ENCODE data around the gene FOXN3.

Gene FOXN3

GRCh38 chr14:89357655-89358297, 59.3 kb downstream of the FOXN3 start:
- DNase-seq, result peak; percentile 68

- DNase-seq, result no peak
Observed at GRCh38 chr14:89356927-89357326, 60.1 kb downstream of the FOXN3 start.

GRCh38 chr14:89356496-89356895, 60.5 kb downstream of the FOXN3 start:
- no peak for DNase-seq

GRCh38 chr14:89353766-89354113, 63.3 kb downstream of the FOXN3 start:
- DNase-seq, result no peak

- DNase-seq, result no peak
Observed at GRCh38 chr14:89352976-89353765, 63.9 kb downstream of the FOXN3 start.

- peak; percentile 79 for DNase-seq
Observed at GRCh38 chr14:89351516-89352404, 65.3 kb downstream of the FOXN3 start.

- no peak for DNase-seq
Observed at GRCh38 chr14:89351221-89351515, 65.9 kb downstream of the FOXN3 start.

GRCh38 chr14:89350152-89350551, 66.9 kb downstream of the FOXN3 start:
- no peak for DNase-seq

GRCh38 chr14:89349171-89350008, 67.6 kb downstream of the FOXN3 start:
- DNase-seq, result no peak

- DNase-seq, result no peak
Observed at GRCh38 chr14:89348722-89349121, 68.3 kb downstream of the FOXN3 start.

- DNase-seq, result no peak
Observed at GRCh38 chr14:89347885-89348284, 69.1 kb downstream of the FOXN3 start.

GRCh38 chr14:89344920-89345254, 72.1 kb downstream of the FOXN3 start:
- DNase-seq, result no peak

GRCh38 chr14:89343356-89343755, 73.7 kb downstream of the FOXN3 start:
- no peak for DNase-seq

GRCh38 chr14:89342049-89342448, 75.0 kb downstream of the FOXN3 start:
- no peak for DNase-seq

- peak; percentile 45 for DNase-seq
Observed at GRCh38 chr14:89340200-89341181, 76.5 kb downstream of the FOXN3 start.

GRCh38 chr14:89339579-89339978, 77.5 kb downstream of the FOXN3 start:
- no peak for DNase-seq

- DNase-seq, result no peak
Observed at GRCh38 chr14:89339158-89339557, 77.9 kb downstream of the FOXN3 start.

GRCh38 chr14:89336338-89336737, 80.7 kb downstream of the FOXN3 start:
- DNase-seq, result peak; percentile 45

- no peak for DNase-seq
Observed at GRCh38 chr14:89332031-89332430, 85.0 kb downstream of the FOXN3 start.

- DNase-seq, result no peak
Observed at GRCh38 chr14:89331398-89331797, 85.6 kb downstream of the FOXN3 start.

GRCh38 chr14:89330236-89331002, 86.6 kb downstream of the FOXN3 start:
- no peak for DNase-seq
